BLaER1 treated with 17β-estradiol and CSF1 and Interleukin-3, amounts not matched to agents 10 nM and 100 nM (cell line): ENCODE measurements around the gene COL26A1.

Source experiments
- H3K27ac ChIP-seq, 11 experiments: shearing (Covaris generic); formaldehyde crosslinking; 2 replicates each; pipeline ENCODE4 v1.8.1; 2022
- H3K27me3 ChIP-seq, 11 experiments: shearing (Covaris generic); formaldehyde crosslinking; 2 replicates each; pipeline ENCODE4 v1.8.1; 2022
- H3K36me3 ChIP-seq, 11 experiments: shearing (Covaris generic); formaldehyde crosslinking; 2 replicates each; pipeline ENCODE4 v1.8.1; 2022
- H3K4me1 ChIP-seq, 10 experiments: shearing (Covaris generic); formaldehyde crosslinking; 2 replicates each; pipeline ENCODE4 v1.8.1; 2022
- H3K4me2 ChIP-seq, 11 experiments: shearing (Covaris generic); formaldehyde crosslinking; 2 replicates each; pipeline ENCODE4 v1.8.1; 2022
- H3K4me3 ChIP-seq, 10 experiments: shearing (Covaris generic); formaldehyde crosslinking; 2 replicates each; pipeline ENCODE4 v1.8.1; 2022
- H3K9ac ChIP-seq, 11 experiments: shearing (Covaris generic); formaldehyde crosslinking; 2 replicates each; pipeline ENCODE4 v1.8.1; 2022
- H3K9me3 ChIP-seq, 11 experiments: shearing (Covaris generic); formaldehyde crosslinking; replicated peaks in 1 of 11; 2 replicates each; pipeline ENCODE4 v1.8.1; 2022
- H4K20me1 ChIP-seq, 11 experiments: shearing (Covaris generic); formaldehyde crosslinking; 2 replicates each; pipeline ENCODE4 v1.8.1; 2022
- Cebpa-rat ChIP-seq, 11 experiments: shearing (Covaris generic); IDR thresholded peaks; 2 replicates each; pipeline ENCODE4 v1.8.1; 2022

COL26A1 gene

DNA sequence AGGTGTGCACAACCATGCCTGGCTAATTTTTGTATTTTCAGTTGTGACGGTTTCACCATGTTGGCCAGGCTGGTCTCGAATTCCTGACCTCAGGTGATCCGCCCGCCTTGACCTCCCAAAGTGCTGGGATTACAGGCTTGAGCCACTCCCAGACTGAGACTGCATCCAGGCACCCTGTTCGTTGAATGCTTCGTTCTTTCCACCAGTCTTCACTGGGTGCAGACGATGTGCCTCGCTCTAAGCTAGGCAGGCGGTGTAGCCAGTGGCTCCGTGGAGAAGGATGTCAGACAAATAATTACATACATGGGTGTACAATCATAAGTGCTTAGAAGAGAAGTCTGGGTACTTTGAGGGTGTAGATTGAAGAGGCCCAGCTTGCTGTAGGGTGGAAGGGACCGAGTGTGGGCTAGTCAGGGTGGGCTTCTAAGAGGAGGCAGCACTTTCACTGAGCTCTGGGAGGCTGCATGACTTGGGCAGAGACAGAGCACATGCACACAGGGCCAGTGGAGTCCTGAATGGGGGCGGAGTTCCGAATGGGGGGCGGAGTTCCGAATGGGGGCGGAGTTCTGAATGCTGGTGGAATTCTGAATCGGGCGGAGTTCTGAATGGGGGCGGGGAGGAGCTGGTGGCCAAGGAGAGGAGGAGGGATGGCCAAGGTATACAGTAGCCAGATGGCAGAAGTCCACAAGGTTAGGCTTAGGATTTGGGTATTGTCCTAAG lies 74.3 kb downstream of the COL26A1 start:
- Histone ChIP-seq H3K9ac (no peak overlapping the region), H3K27me3 (no peaks in the 10 kb centered on the region), H4K20me1 (no peaks in the 10 kb centered on the region), H3K9me3 (no peaks in the 10 kb centered on the region), H3K4me2 (peak overlapping the region in 3 of 11 experiments; percentile 23 to 39 (median 30); a peak in 1 of 22 replicates), H3K27ac (no peak overlapping the region), H3K4me1 (peaks cover 3 to 36% (median 25%) of the 10 kb centered on the region in 10 experiments), H3K36me3 (no peaks in the 10 kb centered on the region), H3K4me3 (no peak overlapping the region)
- TF ChIP-seq Cebpa-rat (IDR thresholded peaks at IDR 0.05), result no peak

DNA sequence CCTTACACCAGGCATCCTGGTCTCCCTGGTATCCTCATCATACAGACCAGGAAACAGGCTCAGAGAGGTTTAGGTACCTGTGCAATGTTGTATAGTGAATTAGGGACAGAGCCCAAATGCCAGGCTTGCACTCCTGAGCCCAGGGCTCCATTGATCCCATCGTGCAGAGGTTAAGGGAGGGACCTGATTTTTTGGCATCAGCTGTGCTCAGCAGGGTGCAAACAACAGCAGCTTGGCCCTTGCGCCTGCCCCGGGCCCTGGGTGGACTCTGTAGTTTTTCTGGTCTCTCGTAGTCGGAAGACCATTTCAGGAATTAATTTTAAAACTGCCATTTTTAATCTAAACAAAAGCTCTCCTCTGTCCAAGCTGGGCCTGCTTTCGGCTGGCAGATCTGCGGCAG lies 79.2 kb downstream of the COL26A1 start:
- peaks cover 15 to 37% (median 28%) of the 10 kb centered on the region in 10 experiments for H3K4me1 ChIP-seq
- peak overlapping the region; percentile 55 to 92 (median 81) for H3K4me2 ChIP-seq
- H3K27ac ChIP-seq, result no peak overlapping the region
- H3K9ac ChIP-seq, result peak overlapping the region in 7 of 11 experiments; percentile 7 to 51 (median 26); a peak in 7 of 22 replicates
- H3K36me3 ChIP-seq, result no peaks in the 10 kb centered on the region
- H4K20me1 ChIP-seq, result no peaks in the 10 kb centered on the region
- no peaks in the 10 kb centered on the region for H3K9me3 ChIP-seq
- peaks cover 0 to 11% (median 0%) of the 10 kb centered on the region in 11 experiments; a peak in 1 of 22 replicates for H3K27me3 ChIP-seq
- no peak for TF ChIP-seq Cebpa-rat (IDR thresholded peaks at IDR 0.05)
- H3K4me3 ChIP-seq, result no peak overlapping the region

DNA sequence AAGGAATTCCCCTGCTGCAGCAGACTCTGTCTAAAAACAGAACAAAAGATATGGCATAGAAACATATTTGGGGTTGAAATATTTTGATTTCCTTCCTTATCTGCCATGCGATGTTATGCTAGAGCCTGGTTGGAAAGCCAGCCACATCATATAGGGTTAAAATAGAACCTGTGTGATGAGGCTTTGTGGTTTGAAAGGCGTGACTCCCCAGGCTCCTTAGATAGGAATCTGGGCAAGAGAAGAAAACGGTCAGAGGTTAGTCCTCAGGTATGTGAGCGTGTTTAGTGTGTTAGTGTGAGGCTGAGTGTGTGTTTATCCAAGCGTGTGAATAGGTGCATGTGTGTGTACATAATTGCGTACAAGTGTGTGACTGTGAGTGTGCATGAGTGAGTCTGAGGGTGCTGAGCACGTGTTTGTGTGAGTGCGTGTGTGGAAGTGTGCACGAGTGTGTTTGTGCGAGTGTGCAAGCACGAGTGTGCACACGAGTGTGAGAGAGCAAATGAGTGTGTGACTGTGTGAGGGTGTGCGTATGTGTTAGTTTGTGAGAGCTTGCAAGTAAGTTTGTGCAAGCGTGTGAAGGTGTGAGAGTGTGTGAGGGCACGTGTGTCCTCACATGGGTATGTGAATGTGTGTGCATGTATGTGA lies 79.9 kb downstream of the COL26A1 start:
- TF ChIP-seq Cebpa-rat (IDR thresholded peaks at IDR 0.05), result no peak
- Histone ChIP-seq H3K4me2 (peak overlapping the region; percentile 55 to 92 (median 81)), H3K27me3 (peaks cover 0 to 11% (median 0%) of the 10 kb centered on the region in 11 experiments; a peak in 1 of 22 replicates), H3K27ac (no peak overlapping the region), H3K4me1 (peaks cover 15 to 37% (median 27%) of the 10 kb centered on the region in 10 experiments), H3K36me3 (no peaks in the 10 kb centered on the region), H3K9me3 (no peaks in the 10 kb centered on the region), H3K4me3 (0 out of 20 replicates have a peak overlapping the region, but pooled peaks of 1 of the 10 experiments have one; percentile 1), H4K20me1 (no peaks in the 10 kb centered on the region), H3K9ac (peak overlapping the region in 7 of 11 experiments; percentile 5 to 51 (median 11); a peak in 7 of 22 replicates)

GRCh38 chr7:101450064-101450463 lies 87.4 kb downstream of the COL26A1 start:
- Histone ChIP-seq H3K9ac (no peak overlapping the region), H3K36me3 (no peaks in the 10 kb centered on the region), H3K27me3 (no peaks in the 10 kb centered on the region), H3K4me2 (no peak overlapping the region), H4K20me1 (no peaks in the 10 kb centered on the region), H3K4me1 (peaks cover 0 to 26% (median 14%) of the 10 kb centered on the region in 10 experiments; a peak in 12 of 20 replicates), H3K4me3 (no peak overlapping the region), H3K27ac (no peak overlapping the region), H3K9me3 (no peaks in the 10 kb centered on the region)
- TF ChIP-seq Cebpa-rat (IDR thresholded peaks at IDR 0.05), result no peak

DNA sequence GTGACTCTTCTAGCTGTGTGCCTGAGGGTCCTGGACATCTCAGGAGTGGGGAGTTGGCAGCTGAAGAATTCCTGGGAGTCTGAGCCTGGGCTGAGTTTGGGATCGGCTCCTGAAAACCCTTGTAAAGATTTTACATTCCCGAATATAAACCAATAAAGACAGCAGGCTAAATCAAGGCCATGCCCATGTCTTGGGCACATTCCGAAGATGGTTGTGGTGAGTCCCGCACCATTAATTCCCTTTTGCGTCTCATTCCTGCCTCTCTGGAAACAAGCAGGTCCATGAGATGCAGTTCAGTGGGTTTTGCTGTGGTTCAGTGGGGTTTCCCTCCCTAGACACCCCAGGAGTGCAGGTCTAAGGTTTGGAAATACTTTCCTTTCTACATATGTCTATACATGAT lies 90.9 kb downstream of the COL26A1 start:
- TF ChIP-seq Cebpa-rat (IDR thresholded peaks at IDR 0.05), result no peak
- H3K27me3 ChIP-seq, result no peaks in the 10 kb centered on the region
- no peaks in the 10 kb centered on the region for H3K36me3 ChIP-seq
- no peak overlapping the region for H3K9ac ChIP-seq
- peak overlapping the region in 8 of 11 experiments; percentile 6 to 64 (median 42); a peak in 11 of 22 replicates for H3K4me2 ChIP-seq
- H3K9me3 ChIP-seq, result no peaks in the 10 kb centered on the region
- H3K4me3 ChIP-seq, result no peak overlapping the region
- H3K27ac ChIP-seq, result no peak overlapping the region
- no peaks in the 10 kb centered on the region for H4K20me1 ChIP-seq
- peaks cover 0 to 26% (median 14%) of the 10 kb centered on the region in 10 experiments; a peak in 13 of 20 replicates for H3K4me1 ChIP-seq

DNA sequence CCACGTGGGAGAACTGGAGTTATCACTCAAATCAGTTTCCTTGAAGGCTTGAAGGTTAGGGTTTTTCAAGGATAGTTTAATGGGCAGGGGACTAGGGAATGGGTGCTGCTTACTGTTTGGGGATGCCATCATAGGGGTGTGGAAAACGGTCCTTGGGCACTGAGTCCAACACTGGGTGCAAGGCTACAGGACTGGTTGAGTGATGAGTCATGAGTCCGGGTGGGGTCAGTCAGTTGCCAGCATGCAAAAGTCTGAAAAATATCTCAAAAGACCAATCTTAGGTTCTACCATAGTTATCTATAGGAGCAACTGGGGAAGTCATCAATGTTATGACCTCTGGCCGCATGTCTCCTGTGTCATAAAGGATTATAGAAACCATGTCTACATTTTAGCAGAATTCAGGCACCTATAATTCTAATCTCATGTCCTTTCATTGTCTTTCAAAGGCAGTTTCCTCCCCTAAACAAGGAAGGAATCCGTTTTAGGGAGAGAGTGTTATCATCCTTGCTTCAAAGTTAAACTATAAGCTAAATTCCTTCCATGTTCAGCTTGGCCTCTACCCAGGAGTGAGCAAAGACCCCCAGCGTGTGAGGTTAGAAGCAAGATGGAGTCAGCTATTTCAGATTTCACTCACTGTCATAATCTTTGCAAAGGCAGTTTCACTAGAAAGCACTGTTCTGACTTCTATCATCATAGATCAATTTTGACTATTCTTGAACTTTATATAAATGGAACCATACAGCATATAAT lies 94.5 kb downstream of the COL26A1 start:
- no peak overlapping the region for H3K27ac ChIP-seq
- H3K27me3 ChIP-seq, result no peaks in the 10 kb centered on the region
- no peak overlapping the region for H3K9ac ChIP-seq
- peaks cover 0 to 18% (median 14%) of the 10 kb centered on the region in 10 experiments; a peak in 13 of 20 replicates for H3K4me1 ChIP-seq
- TF ChIP-seq Cebpa-rat (IDR thresholded peaks at IDR 0.05), result no peak
- H3K36me3 ChIP-seq, result no peaks in the 10 kb centered on the region
- H3K4me2 ChIP-seq, result no peak overlapping the region
- H4K20me1 ChIP-seq, result no peaks in the 10 kb centered on the region
- H3K4me3 ChIP-seq, result no peak overlapping the region
- no peaks in the 10 kb centered on the region for H3K9me3 ChIP-seq

DNA sequence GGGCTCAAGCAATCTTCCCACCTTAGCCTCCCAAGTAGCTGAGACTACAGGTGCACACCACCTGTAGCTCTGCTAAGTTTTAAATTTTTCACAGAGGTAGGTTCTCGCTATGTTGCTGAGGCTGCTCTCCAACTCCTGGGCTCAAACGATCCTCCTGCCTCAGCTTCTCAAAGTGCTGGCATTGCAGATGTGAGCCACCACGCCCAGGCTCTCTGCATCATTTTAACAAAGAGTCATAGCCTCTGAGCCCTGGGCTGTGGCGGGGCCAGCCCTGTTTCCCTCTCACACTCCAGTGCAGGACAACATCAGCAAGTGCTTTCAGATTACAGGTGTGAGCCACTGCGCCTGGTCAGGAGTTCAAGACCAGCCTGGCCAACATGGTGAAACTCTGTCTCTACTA lies 102.5 kb downstream of the COL26A1 start:
- no peaks in the 10 kb centered on the region for H4K20me1 ChIP-seq
- TF ChIP-seq Cebpa-rat (IDR thresholded peaks at IDR 0.05), result no peak
- H3K4me1 ChIP-seq, result peaks cover 13 to 39% (median 29%) of the 10 kb centered on the region in 10 experiments
- H3K4me2 ChIP-seq, result peak overlapping the region; percentile 55 to 87 (median 79)
- no peaks in the 10 kb centered on the region for H3K9me3 ChIP-seq
- no peak overlapping the region for H3K4me3 ChIP-seq
- peak overlapping the region in 8 of 11 experiments; percentile 17 to 66 (median 48); a peak in 14 of 22 replicates for H3K27ac ChIP-seq
- peak overlapping the region in 7 of 11 experiments; percentile 9 to 62 (median 39); a peak in 9 of 22 replicates for H3K9ac ChIP-seq
- H3K27me3 ChIP-seq, result no peaks in the 10 kb centered on the region
- no peaks in the 10 kb centered on the region for H3K36me3 ChIP-seq

- Histone ChIP-seq H3K27me3 (no peaks in the 10 kb centered on the region), H4K20me1 (no peaks in the 10 kb centered on the region), H3K4me3 (peak overlapping the region in 1 of 10 experiments; percentile 33; a peak in 1 of 20 replicates), H3K27ac (peak overlapping the region in 10 of 11 experiments; percentile 3 to 66 (median 38); a peak in 15 of 22 replicates), H3K4me1 (peaks cover 13 to 39% (median 29%) of the 10 kb centered on the region in 10 experiments), H3K9me3 (no peaks in the 10 kb centered on the region), H3K36me3 (no peaks in the 10 kb centered on the region), H3K9ac (peak overlapping the region in 8 of 11 experiments; percentile 9 to 62 (median 42); a peak in 12 of 22 replicates), H3K4me2 (peak overlapping the region; percentile 55 to 87 (median 79))
- TF ChIP-seq Cebpa-rat (IDR thresholded peaks at IDR 0.05), result no peak
Observed at GRCh38 chr7:101465576-101466196, 103.0 kb downstream of the COL26A1 start.
